Breast epithelium (tissue), 3 donors: ENCODE results near the gene GNE.

Experiments
- CTCF ChIP-seq, 3 donors: fragments of 450-650 bp; IDR thresholded peaks; one replicate each; pipeline ENCODE4 v1.5.1; 2016 to 2017; ENCODE audit warnings: antibody characterized with exemption in 3 of 3, mild to moderate bottlenecking in 3 of 3, moderate library complexity in 3 of 3
- POLR2A ChIP-seq: fragments of 450-650 bp; IDR thresholded peaks from one replicate; pipeline ENCODE4 v1.6.1; 2016; ENCODE audit warnings: antibody characterized with exemption, mild to moderate bottlenecking, moderate library complexity
- POLR2AphosphoS5 ChIP-seq, 3 donors: sonication (generic); formaldehyde crosslinking; IDR thresholded peaks; one replicate each; pipeline ENCODE4 v1.6.1; 2017; ENCODE audit warnings: antibody characterized with exemption in 3 of 3

- TF ChIP-seq CTCF (IDR thresholded peaks at IDR 0.05) (no peak), POLR2AphosphoS5 (IDR thresholded peaks at IDR 0.05) (no peak), POLR2A (no peak)
Observed at GRCh38 chr9:36164989-36165388, 93.3 kb downstream of the GNE start.
